HepG2 (cell line): ENCODE data around the gene GDF11. TPM values are rescaled to one million over a fixed set of nuclear protein-coding genes. Genes with fewer than 3 reads are reported as not detected.

Source experiments
- AKNA ChIP-seq: sonication (generic); formaldehyde crosslinking; IDR thresholded peaks from 2 replicates; pipeline ENCODE4 v1.4.0; 2020; ENCODE audit warnings: missing genetic modification reagents, borderline replicate concordance
- ARNT2 ChIP-seq: sonication (generic); formaldehyde crosslinking; IDR thresholded peaks from 2 replicates; pipeline ENCODE4 v1.8.0; 2022; ENCODE audit warnings: mild to moderate bottlenecking, low read depth, missing genetic modification reagents, moderate library complexity
- ELF4 ChIP-seq: sonication (generic); formaldehyde crosslinking; IDR thresholded peaks from 2 replicates; pipeline ENCODE4 v1.5.0; 2020; ENCODE audit warnings: missing genetic modification reagents, mild to moderate bottlenecking, moderate library complexity, borderline replicate concordance
- NFIB ChIP-seq: sonication (generic); formaldehyde crosslinking; IDR thresholded peaks from 2 replicates; pipeline ENCODE4 v1.9.0; 2021; ENCODE audit warnings: missing genetic modification reagents, mild to moderate bottlenecking, borderline replicate concordance
- SIN3A ChIP-seq: IDR thresholded peaks from 2 replicates; pipeline ENCODE4 v1.6.1; 2011; ENCODE audit warnings: low read depth, mild to moderate bottlenecking, control low read depth, low read length, borderline replicate concordance
- TAF15 ChIP-seq: fragments of 200-400 bp; formaldehyde crosslinking; IDR thresholded peaks from one replicate; pipeline ENCODE4 v1.6.1; 2018; ENCODE audit warnings: mild to moderate bottlenecking, low read depth, low read length; ENCODE audit not compliant: poor library complexity, severe bottlenecking
- TCF12 ChIP-seq, 2 experiments: fragments of 450-650 bp in 1 of 2; sonication (generic) in 1 of 2; formaldehyde crosslinking in 1 of 2; IDR thresholded peaks; 2 replicates each; pipeline versions ENCODE4 v1.6.1 to v1.8.0; 2017 to 2022; ENCODE audit warnings: antibody characterized with exemption in 1 of 2, mild to moderate bottlenecking in 1 of 2, missing genetic modification reagents in 1 of 2, moderate library complexity in 1 of 2
- ZBTB25 ChIP-seq: IDR thresholded peaks from 2 replicates; pipeline ENCODE4 v1.6.1; 2018; ENCODE audit warnings: missing genetic modification reagents
- ZHX2 ChIP-seq, 2 experiments: sonication (generic) in 1 of 2; formaldehyde crosslinking in 1 of 2; IDR thresholded peaks; 2 replicates each; pipeline versions ENCODE4 v1.6.1 to v1.9.0; 2014 to 2022; ENCODE audit warnings: antibody characterized with exemption in 1 of 2, borderline replicate concordance in 1 of 2, inconsistent platforms in 1 of 2, low read depth in 1 of 2, missing genetic modification reagents in 1 of 2
- ZNF326 ChIP-seq: sonication (generic); formaldehyde crosslinking; IDR thresholded peaks from 2 replicates; pipeline ENCODE4 v1.4.0; 2020; ENCODE audit warnings: missing genetic modification reagents, borderline replicate concordance
- ZNF772 ChIP-seq: sonication (generic); formaldehyde crosslinking; IDR thresholded peaks from 2 replicates; pipeline ENCODE4 v1.5.0; 2020; ENCODE audit warnings: mild to moderate bottlenecking, missing genetic modification reagents
- polyA plus RNA-seq, 8 experiments: library from polyadenylated mRNA; depleted of rRNA in 3 of 8; stranded (reverse) in 7 of 8; unstranded in 1 of 8; fragments of >200 nt; fragmentation: Illumina TruSeq in 4 of 8; extraction: Trizol in 4 of 8; gene quantifications; 2 replicates each; pipeline versions ENCODE4 v1.2.1 to v1.2.3, GENCODE V29; 2011 to 2016; ENCODE audit warnings: low read depth in 4 of 8, missing spikeins in 1 of 8, mixed read lengths in 1 of 8; ENCODE audit not compliant: insufficient read depth in 1 of 8
- total RNA-seq, 5 experiments: library from RNA; depleted of rRNA; stranded (reverse); fragments of >200 nt; fragmentation: Illumina TruSeq; extraction: Trizol; gene quantifications; 2 replicates each; pipeline ENCODE4 v1.2.3, GENCODE V29; 2016; ENCODE audit warnings: low read depth in 1 of 5
- TF ChIP-seq, protein P1 (sequence below): sonication (generic); formaldehyde crosslinking; IDR thresholded peaks from 2 replicates; pipeline ENCODE4 v1.4.0; 2020; ENCODE audit warnings: mild to moderate bottlenecking, missing genetic modification reagents

GDF11 gene
- total and polyA plus RNA-seq, 2 of the 13 experiments (the other 11 are each of a cell fraction or from before 2014, with no cell fraction given): 0.63 to 1.5 TPM

GRCh38 chr12:55728939-55729818 lies 13.7 kb upstream of the GDF11 start, which contains the start of gene CD63 (continued):
- TF ChIP-seq ZHX2 (IDR thresholded peaks at IDR 0.05; ENCODE audit: low read depth) (no peak), ZHX2 (CRISPR knock-in tag; IDR thresholded peaks at IDR 0.05; ENCODE audit: borderline replicate concordance) (no peak), ZBTB25 (CRISPR knock-in tag) (no peak), ZNF772 (peak; percentile 61; the same call in 1 of the 2 replicates), NFIB (CRISPR knock-in tag) (no peak), ARNT2 (CRISPR knock-in tag) (peak; percentile 87), TCF12 (IDR thresholded peaks at IDR 0.05) (no peak), TCF12 (CRISPR knock-in tag; IDR thresholded peaks at IDR 0.05) (no peak), TAF15 (no peak), AKNA (no peak), SIN3A (peak; percentile 33; the same call in 1 of the 2 replicates), ZNF326 (no peak), ELF4 (CRISPR knock-in tag) (no peak; the same call in 1 of the 2 replicates)
- TF ChIP-seq, protein P1, sequence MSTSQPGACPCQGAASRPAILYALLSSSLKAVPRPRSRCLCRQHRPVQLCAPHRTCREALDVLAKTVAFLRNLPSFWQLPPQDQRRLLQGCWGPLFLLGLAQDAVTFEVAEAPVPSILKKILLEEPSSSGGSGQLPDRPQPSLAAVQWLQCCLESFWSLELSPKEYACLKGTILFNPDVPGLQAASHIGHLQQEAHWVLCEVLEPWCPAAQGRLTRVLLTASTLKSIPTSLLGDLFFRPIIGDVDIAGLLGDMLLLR (CRISPR knock-in tag): no peak; the same call in 1 of the 2 replicates
